Subcutaneous adipose tissue (tissue), 4 donors: ENCODE data around the gene PDE6B. TPM values are rescaled to one million over a fixed set of nuclear protein-coding genes. Genes with fewer than 3 reads are reported as not detected.

Experiments used
- CTCF ChIP-seq: fragments of 450-650 bp; IDR thresholded peaks from one replicate; pipeline ENCODE4 v1.5.1; 2016; ENCODE audit warnings: low read depth, mild to moderate bottlenecking, control low read depth, antibody characterized with exemption, moderate library complexity
- total RNA-seq, 4 donors: library from RNA; depleted of rRNA; stranded (reverse); fragments of >200 nt; gene quantifications; one replicate each; pipeline ENCODE4 v1.1.0, GENCODE V29; 2016

Gene PDE6B
- total RNA-seq, result 1 to 10 TPM in 3 of 4 donors, not detected in 1; 2.0 to 5.9 (median 3.8) TPM

- TF ChIP-seq CTCF, result no peak
These were observed at the start of gene PDE6B for GRCh38 chr4:624705-625590. Gene PDE6B, plus strand, starts transcription at chr4:625573. Its CDS starts 54 bp downstream, at chr4:625627.

- no peak for TF ChIP-seq CTCF
These were observed 49.0 kb upstream of the PDE6B start, which contains the start of gene TMEM271 for GRCh38 chr4:576245-576821. Gene TMEM271, minus strand, starts transcription at chr4:576295. Its CDS starts 233 bp downstream, at chr4:576062.

- TF ChIP-seq CTCF, result no peak
These were observed 48.3 kb upstream of the PDE6B start for GRCh38 chr4:576991-577498.

GRCh38 chr4:577499-578450 lies 47.6 kb upstream of the PDE6B start:
- TF ChIP-seq CTCF, result no peak

GRCh38 chr4:578451-579443 lies 46.6 kb upstream of the PDE6B start:
- no peak for TF ChIP-seq CTCF

GRCh38 chr4:579543-580175 lies 45.7 kb upstream of the PDE6B start:
- no peak for TF ChIP-seq CTCF
